HepG2 (cell line): ENCODE results near the gene GPATCH4.
"Not testable (repeated sequence)": the region's sequence is repeated elsewhere in the genome, so short reads cannot be mapped to it uniquely, and the experiment has no call there.

ENCODE experiments used
- ASH2L ChIP-seq: fragments of 300-600, 200-600 bp; sonication (generic); IDR thresholded peaks from 2 replicates; pipeline ENCODE4 v1.7.0; 2017; ENCODE audit warnings: low read depth, mild to moderate bottlenecking, moderate library complexity, mixed read lengths, low read length; ENCODE audit not compliant: insufficient read length
- CTCF ChIP-seq: sonication (generic); formaldehyde crosslinking; IDR thresholded peaks from 2 replicates; pipeline ENCODE4 v1.5.0; 2020; ENCODE audit warnings: mild to moderate bottlenecking, missing genetic modification reagents, moderate library complexity
- NFE2L1 ChIP-seq: sonication (generic); formaldehyde crosslinking; IDR thresholded peaks from 2 replicates; pipeline ENCODE4 v1.4.0; 2020; ENCODE audit warnings: missing genetic modification reagents, mild to moderate bottlenecking, borderline replicate concordance

DNA sequence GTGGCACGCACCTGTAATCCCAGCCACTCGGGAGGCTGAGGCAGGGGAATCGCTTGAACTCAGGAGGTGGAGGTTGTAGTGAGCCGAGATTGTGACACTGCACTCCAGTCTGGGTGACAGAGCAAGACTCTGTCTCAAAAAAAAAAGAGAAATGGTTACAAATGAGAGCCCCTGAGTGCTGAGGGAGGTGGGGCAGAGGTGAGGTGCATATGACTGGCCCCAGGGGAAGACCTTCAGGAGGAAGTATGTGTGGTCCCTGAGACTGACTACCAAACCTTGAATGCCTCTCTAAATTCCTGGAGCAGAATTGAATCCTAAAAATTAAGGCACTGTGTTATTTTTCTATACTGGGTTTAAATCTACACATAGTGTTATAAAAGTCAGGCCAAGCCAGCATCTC is 6.1 kb upstream of the GPATCH4 start:
- not testable (repeated sequence) for TF ChIP-seq CTCF (CRISPR knock-in tag); NFE2L1; ASH2L
